Measurements from ENCODE around the gene RASL11B.

RASL11B gene

DNA sequence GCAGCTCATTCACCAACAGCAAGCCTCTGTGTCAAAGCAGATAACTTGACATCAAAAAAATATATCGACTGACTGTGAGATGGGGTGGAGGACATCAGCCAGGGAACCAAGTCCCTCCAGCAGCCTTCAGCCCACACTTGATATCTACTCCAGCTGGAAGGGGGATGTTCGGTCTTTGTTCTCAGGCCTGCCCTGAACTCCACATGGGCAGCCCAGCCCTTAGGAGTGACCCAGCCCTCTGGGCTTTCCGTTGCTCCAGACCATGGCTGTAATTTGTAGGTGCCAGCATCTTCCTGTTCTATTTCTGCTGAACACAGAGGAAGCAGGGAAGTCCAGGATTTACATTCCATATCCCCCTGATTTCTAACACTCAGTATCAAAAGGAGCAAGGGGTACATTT is 17.4 kb downstream of the RASL11B start:
- peaks cover 7% of the 10 kb centered on the region for H3K4me1 ChIP-seq (ENCODE audit: control insufficient read depth, insufficient read depth, low read length)
- no peaks in the 10 kb centered on the region for H3K36me3 ChIP-seq (ENCODE audit: control insufficient read depth, insufficient read depth, low read length)
- H3K4me3 ChIP-seq (ENCODE audit: low read depth, low read length): no peak overlapping the region
- no peaks in the 10 kb centered on the region for H3K27me3 ChIP-seq (ENCODE audit: control insufficient read depth, insufficient read depth, low read length)
- H3K9me3 ChIP-seq (ENCODE audit: control insufficient read depth, insufficient read depth, low read length): no peaks in the 10 kb centered on the region
- no peak overlapping the region for H3K9ac ChIP-seq (ENCODE audit: low read depth, low read length)

GRCh38 chr4:52880994-52881393 is 18.9 kb downstream of the RASL11B start:
- H3K9me3 ChIP-seq (ENCODE audit: control insufficient read depth, insufficient read depth, low read length): no peaks in the 10 kb centered on the region
- H3K27me3 ChIP-seq (ENCODE audit: control insufficient read depth, insufficient read depth, low read length): no peaks in the 10 kb centered on the region
- no peak overlapping the region for H3K4me3 ChIP-seq (ENCODE audit: low read depth, low read length)
- H3K36me3 ChIP-seq (ENCODE audit: control insufficient read depth, insufficient read depth, low read length): no peaks in the 10 kb centered on the region
- peaks cover 6% of the 10 kb centered on the region for H3K4me1 ChIP-seq (ENCODE audit: control insufficient read depth, insufficient read depth, low read length)
- H3K9ac ChIP-seq (ENCODE audit: low read depth, low read length): no peak overlapping the region

- H3K9me3 ChIP-seq (ENCODE audit: control insufficient read depth, insufficient read depth, low read length): no peaks in the 10 kb centered on the region
- no peaks in the 10 kb centered on the region for H3K27me3 ChIP-seq (ENCODE audit: control insufficient read depth, insufficient read depth, low read length)
- H3K4me1 ChIP-seq (ENCODE audit: control insufficient read depth, insufficient read depth, low read length): peaks cover 6% of the 10 kb centered on the region
- H3K36me3 ChIP-seq (ENCODE audit: control insufficient read depth, insufficient read depth, low read length): no peaks in the 10 kb centered on the region
- no peak overlapping the region for H3K4me3 ChIP-seq (ENCODE audit: low read depth, low read length)
- no peak overlapping the region for H3K9ac ChIP-seq (ENCODE audit: low read depth, low read length)
These were observed 21.1 kb downstream of the RASL11B start for GRCh38 chr4:52883183-52883621.

DNA sequence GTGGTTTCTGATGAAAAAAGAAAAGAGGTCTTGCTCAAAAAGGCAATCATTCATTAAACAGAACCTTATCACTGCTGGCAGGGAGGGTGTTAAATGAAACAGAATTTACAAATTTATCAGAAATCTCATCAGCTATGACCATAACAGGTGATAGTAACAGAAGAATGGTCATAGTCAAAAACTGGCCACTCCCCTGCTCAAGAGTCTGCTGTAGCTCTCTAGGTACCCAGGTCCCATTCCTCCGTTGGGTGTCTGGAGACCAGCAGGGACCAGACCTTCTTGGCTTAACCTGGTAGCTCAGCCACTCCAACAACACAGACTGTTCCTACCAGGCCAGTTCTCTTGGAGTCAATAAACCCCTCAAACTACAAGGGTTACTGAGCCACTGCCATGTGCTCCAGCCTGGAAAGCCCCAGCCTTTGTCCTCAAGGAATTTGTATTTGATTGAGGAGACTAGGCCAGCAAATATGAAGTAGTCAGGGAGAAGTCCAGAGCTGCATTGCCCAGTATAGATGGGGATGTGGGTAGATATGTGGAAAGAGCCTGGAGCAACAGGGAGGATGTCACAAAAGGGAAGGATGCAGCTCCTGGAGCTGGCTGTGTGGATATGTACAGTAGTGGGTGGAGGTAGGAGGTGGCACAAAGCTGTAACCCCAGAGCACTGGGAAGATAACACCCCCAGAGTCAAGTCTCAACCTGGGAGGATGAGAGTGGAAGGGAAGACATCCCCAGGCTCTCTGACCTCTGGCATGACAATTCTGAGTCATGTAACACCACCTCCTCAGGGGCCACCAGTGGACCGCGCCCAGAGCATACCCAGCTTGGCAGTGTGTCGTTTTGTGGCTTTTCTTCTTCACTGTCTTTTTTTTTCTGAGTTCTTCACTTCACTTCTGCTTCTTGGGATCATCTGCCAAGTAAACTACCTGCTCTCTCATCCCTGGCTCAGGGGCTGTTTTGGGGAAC is 21.9 kb downstream of the RASL11B start:
- Histone ChIP-seq H3K9me3 (ENCODE audit: control insufficient read depth, insufficient read depth, low read length) (no peaks in the 10 kb centered on the region), H3K36me3 (ENCODE audit: control insufficient read depth, insufficient read depth, low read length) (no peaks in the 10 kb centered on the region), H3K4me1 (ENCODE audit: control insufficient read depth, insufficient read depth, low read length) (peaks cover 6% of the 10 kb centered on the region), H3K4me3 (ENCODE audit: low read depth, low read length) (no peak overlapping the region), H3K27me3 (ENCODE audit: control insufficient read depth, insufficient read depth, low read length) (no peaks in the 10 kb centered on the region), H3K9ac (ENCODE audit: low read depth, low read length) (no peak overlapping the region)

DNA sequence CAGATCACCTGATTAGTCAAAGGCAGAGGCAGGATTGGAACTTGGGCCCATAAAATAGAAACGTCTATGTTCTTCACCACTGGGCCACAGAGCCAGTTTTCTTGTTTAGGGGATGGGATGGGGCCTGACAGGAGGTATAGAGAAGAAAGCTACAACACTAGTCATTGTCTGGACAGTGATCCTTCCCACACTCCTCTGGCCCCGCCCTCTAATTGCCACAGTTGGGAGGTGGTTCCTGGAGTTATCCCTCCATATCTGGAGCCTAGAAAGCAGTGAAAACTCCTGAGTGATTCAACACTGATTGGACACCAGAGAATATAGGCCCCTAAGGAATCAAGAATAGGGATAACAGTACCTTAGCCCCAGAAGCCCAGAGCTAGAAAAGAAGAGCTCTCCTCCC is 22.9 kb downstream of the RASL11B start:
- Histone ChIP-seq H3K9me3 (ENCODE audit: control insufficient read depth, insufficient read depth, low read length) (no peaks in the 10 kb centered on the region), H3K9ac (ENCODE audit: low read depth, low read length) (no peak overlapping the region), H3K4me3 (ENCODE audit: low read depth, low read length) (no peak overlapping the region), H3K4me1 (ENCODE audit: control insufficient read depth, insufficient read depth, low read length) (peaks cover 6% of the 10 kb centered on the region), H3K36me3 (ENCODE audit: control insufficient read depth, insufficient read depth, low read length) (no peaks in the 10 kb centered on the region), H3K27me3 (ENCODE audit: control insufficient read depth, insufficient read depth, low read length) (no peaks in the 10 kb centered on the region)

DNA sequence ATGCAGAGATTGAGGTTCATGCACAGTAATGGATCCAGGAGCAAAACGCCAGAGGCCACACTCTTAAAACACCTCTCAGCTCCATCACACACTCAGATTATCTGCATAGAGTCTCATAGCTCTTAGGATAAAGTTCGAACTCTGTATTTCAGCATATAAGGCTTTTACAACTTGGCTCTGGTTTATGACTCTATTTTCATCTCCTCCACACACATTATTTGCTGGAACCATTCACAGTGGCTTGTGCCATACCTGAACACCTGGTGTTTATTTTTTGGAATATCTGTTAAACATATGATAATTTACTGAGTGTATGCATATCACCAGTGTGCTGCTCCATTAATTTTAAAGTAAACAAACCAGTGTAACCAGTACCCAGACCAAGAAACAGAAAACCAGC is 27.2 kb downstream of the RASL11B start:
- Histone ChIP-seq H3K4me3 (ENCODE audit: low read depth, low read length) (no peak overlapping the region), H3K4me1 (ENCODE audit: control insufficient read depth, insufficient read depth, low read length) (peaks cover 4% of the 10 kb centered on the region), H3K9ac (ENCODE audit: low read depth, low read length) (no peak overlapping the region), H3K36me3 (ENCODE audit: control insufficient read depth, insufficient read depth, low read length) (no peaks in the 10 kb centered on the region), H3K9me3 (ENCODE audit: control insufficient read depth, insufficient read depth, low read length) (no peaks in the 10 kb centered on the region), H3K27me3 (ENCODE audit: control insufficient read depth, insufficient read depth, low read length) (no peaks in the 10 kb centered on the region)

GRCh38 chr4:52889778-52890520 is 27.8 kb downstream of the RASL11B start:
- Histone ChIP-seq H3K36me3 (ENCODE audit: control insufficient read depth, insufficient read depth, low read length) (no peaks in the 10 kb centered on the region), H3K4me1 (ENCODE audit: control insufficient read depth, insufficient read depth, low read length) (peaks cover 4% of the 10 kb centered on the region), H3K9ac (ENCODE audit: low read depth, low read length) (no peak overlapping the region), H3K4me3 (ENCODE audit: low read depth, low read length) (no peak overlapping the region), H3K27me3 (ENCODE audit: control insufficient read depth, insufficient read depth, low read length) (no peaks in the 10 kb centered on the region), H3K9me3 (ENCODE audit: control insufficient read depth, insufficient read depth, low read length) (no peaks in the 10 kb centered on the region)

- Histone ChIP-seq H3K4me1 (ENCODE audit: control insufficient read depth, insufficient read depth, low read length) (peaks cover 4% of the 10 kb centered on the region), H3K9ac (ENCODE audit: low read depth, low read length) (no peak overlapping the region), H3K4me3 (ENCODE audit: low read depth, low read length) (no peak overlapping the region), H3K36me3 (ENCODE audit: control insufficient read depth, insufficient read depth, low read length) (no peaks in the 10 kb centered on the region), H3K27me3 (ENCODE audit: control insufficient read depth, insufficient read depth, low read length) (no peaks in the 10 kb centered on the region), H3K9me3 (ENCODE audit: control insufficient read depth, insufficient read depth, low read length) (no peaks in the 10 kb centered on the region)
These were observed 28.3 kb downstream of the RASL11B start for GRCh38 chr4:52890521-52890791.

DNA sequence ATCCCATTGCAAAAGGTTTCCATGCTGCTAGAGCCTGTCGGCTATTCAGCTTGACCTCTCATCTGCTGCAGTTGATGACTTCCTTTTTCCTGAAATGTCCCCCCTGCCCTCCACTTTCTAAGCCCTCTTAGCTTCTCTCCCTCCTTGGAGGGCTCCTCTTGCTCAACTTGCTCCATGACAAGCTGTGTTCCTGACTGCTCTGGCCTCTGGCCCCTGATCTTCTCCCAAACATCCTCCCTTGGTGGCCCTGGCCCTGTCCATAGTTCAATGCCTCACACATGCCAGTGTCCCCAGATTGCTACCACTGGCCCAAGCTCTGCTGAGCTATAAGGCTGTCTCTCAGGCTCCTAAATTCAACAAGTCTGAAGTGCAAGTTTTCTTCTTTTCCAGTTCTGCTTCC is 29.6 kb downstream of the RASL11B start:
- Histone ChIP-seq H3K4me3 (ENCODE audit: low read depth, low read length) (no peak overlapping the region), H3K27me3 (ENCODE audit: control insufficient read depth, insufficient read depth, low read length) (no peaks in the 10 kb centered on the region), H3K36me3 (ENCODE audit: control insufficient read depth, insufficient read depth, low read length) (no peaks in the 10 kb centered on the region), H3K4me1 (ENCODE audit: control insufficient read depth, insufficient read depth, low read length) (peaks cover 4% of the 10 kb centered on the region), H3K9me3 (ENCODE audit: control insufficient read depth, insufficient read depth, low read length) (no peaks in the 10 kb centered on the region), H3K9ac (ENCODE audit: low read depth, low read length) (no peak overlapping the region)

GRCh38 chr4:52892880-52893279 is 30.8 kb downstream of the RASL11B start:
- Histone ChIP-seq H3K36me3 (ENCODE audit: control insufficient read depth, insufficient read depth, low read length) (no peaks in the 10 kb centered on the region), H3K27me3 (ENCODE audit: control insufficient read depth, insufficient read depth, low read length) (no peaks in the 10 kb centered on the region), H3K9me3 (ENCODE audit: control insufficient read depth, insufficient read depth, low read length) (no peaks in the 10 kb centered on the region), H3K4me1 (ENCODE audit: control insufficient read depth, insufficient read depth, low read length) (peaks cover 4% of the 10 kb centered on the region), H3K4me3 (ENCODE audit: low read depth, low read length) (no peak overlapping the region), H3K9ac (ENCODE audit: low read depth, low read length) (no peak overlapping the region)

DNA sequence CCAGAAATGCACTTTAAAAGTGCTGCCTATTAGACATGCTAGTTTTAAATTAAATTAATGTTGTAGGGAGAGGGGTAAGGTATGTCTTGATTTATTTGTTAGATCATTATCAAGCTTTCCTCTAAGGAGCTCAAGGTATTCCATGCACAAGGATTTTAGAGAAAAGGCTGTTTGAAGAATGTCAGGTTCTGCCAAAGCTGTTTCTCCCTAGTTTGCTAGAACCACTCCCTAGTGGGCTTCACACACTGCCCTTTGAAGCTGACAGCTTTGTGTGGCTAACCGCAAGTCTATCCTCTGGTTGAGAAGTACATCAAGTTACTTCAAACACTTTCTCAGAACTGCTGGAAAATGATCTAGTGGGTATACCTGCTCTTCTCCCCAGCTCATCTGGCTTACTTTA is 32.3 kb downstream of the RASL11B start:
- no peaks in the 10 kb centered on the region for H3K9me3 ChIP-seq (ENCODE audit: control insufficient read depth, insufficient read depth, low read length)
- no peak overlapping the region for H3K9ac ChIP-seq (ENCODE audit: low read depth, low read length)
- peaks cover 4% of the 10 kb centered on the region for H3K4me1 ChIP-seq (ENCODE audit: control insufficient read depth, insufficient read depth, low read length)
- no peaks in the 10 kb centered on the region for H3K36me3 ChIP-seq (ENCODE audit: control insufficient read depth, insufficient read depth, low read length)
- no peak overlapping the region for H3K4me3 ChIP-seq (ENCODE audit: low read depth, low read length)
- no peaks in the 10 kb centered on the region for H3K27me3 ChIP-seq (ENCODE audit: control insufficient read depth, insufficient read depth, low read length)

- peaks cover 2% of the 10 kb centered on the region for H3K9me3 ChIP-seq (ENCODE audit: control insufficient read depth, insufficient read depth, low read length)
- peaks cover 2% of the 10 kb centered on the region for H3K36me3 ChIP-seq (ENCODE audit: control insufficient read depth, insufficient read depth, low read length)
- H3K4me3 ChIP-seq (ENCODE audit: low read depth, low read length): no peak overlapping the region
These were observed 41.2 kb downstream of the RASL11B start for GRCh38 chr4:52903273-52903672.

More at GRCh38 chr4:52903273-52903672, 41.2 kb downstream of the RASL11B start:
- no peaks in the 10 kb centered on the region for H3K27me3 ChIP-seq (ENCODE audit: control insufficient read depth, insufficient read depth, low read length)
- no peaks in the 10 kb centered on the region for H3K4me1 ChIP-seq (ENCODE audit: control insufficient read depth, insufficient read depth, low read length)
- no peak overlapping the region for H3K9ac ChIP-seq (ENCODE audit: low read depth, low read length)

All from iPS-15b (cell line).